HepG2 (cell line): Measurements from ENCODE around the gene CSNK1A1. TPM values are rescaled to one million over a fixed set of nuclear protein-coding genes. Genes with fewer than 3 reads are reported as not detected.

Experiments used
- ATAC-seq: fragments of 200-7000 bp; cut with Tn5 transposase; 3 replicates; pipeline ENCODE4 v1.9.1; 2020; ENCODE audit warnings: mild to moderate bottlenecking, moderate library complexity
- BruUV-seq: library from RNA; stranded (reverse); fragments of 400-500 nt; replicated peaks from 2 replicates; lab custom pipeline; 2021; lab: Mats Ljungman, UMichigan
- CTCF ChIA-PET: fragments of 300-600 bp; formaldehyde crosslinking; extraction: SDS; loops from one replicate; lab custom pipeline; 2021; ENCODE audit warnings: low total read pairs, inconsistent platforms, low intra/inter-chr PET ratio; lab: Yijun Ruan, JAX
- POLR2A ChIA-PET: fragments of 350-600 bp; sonication (Branson Sonifier 250); formaldehyde crosslinking; loops from one replicate; lab custom pipeline; 2020; ENCODE audit warnings: antibody characterized with exemption, inconsistent platforms; lab: Yijun Ruan, JAX
- DNase-seq: peaks from one replicate; pipeline ENCODE4 v3.0.0-alpha.2; 2015; ENCODE audit warnings: low spot score
- FAIRE-seq: peaks from 3 replicates; lab custom pipeline; 2011; peaks lifted over from hg19 to GRCh38; lab: Jason Lieb, UNC
- H2AFZ ChIP-seq: one replicate; pipeline ENCODE4 v1.6.1; 2011; ENCODE audit warnings: low read length, inconsistent platforms
- H3K27ac ChIP-seq: fragments of 300-600 bp; 3 replicates; pipeline ENCODE4 v1.8.0; 2011; ENCODE audit warnings: mixed run types, mild to moderate bottlenecking, mixed read lengths, low read length, inconsistent platforms; ENCODE audit not compliant: insufficient read depth; ENCODE audit errors: extremely low read length
- H3K27me3 ChIP-seq, 2 experiments: fragments of 200-600 bp in 1 of 2; 2 replicates in 1 of 2; 3 replicates in 1 of 2; pipeline versions ENCODE4 v1.6.0 to v1.8.0; 2011; ENCODE audit warnings: low read length in 2 of 2, mild to moderate bottlenecking in 2 of 2, moderate library complexity in 2 of 2, inconsistent platforms in 1 of 2; ENCODE audit not compliant: insufficient read depth in 2 of 2, control insufficient read depth in 1 of 2
- H3K36me3 ChIP-seq, 2 experiments: fragments of 200-600 bp in 1 of 2; replicated peaks in 1 of 2; 2 replicates in 1 of 2; 3 replicates in 1 of 2; pipeline versions ENCODE4 v1.5.1 to v1.8.0; 2011; ENCODE audit warnings: low read length in 2 of 2, inconsistent platforms in 1 of 2; ENCODE audit not compliant: insufficient read depth in 2 of 2, control insufficient read depth in 1 of 2
- H3K4me1 ChIP-seq: 2 replicates; pipeline ENCODE4 v1.5.1; 2012; ENCODE audit warnings: low read length, inconsistent platforms; ENCODE audit not compliant: insufficient read depth
- H3K4me2 ChIP-seq: 2 replicates; pipeline ENCODE4 v1.6.0; 2011; ENCODE audit warnings: low read depth, low read length, inconsistent platforms
- H3K4me3 ChIP-seq, 3 experiments: fragments of 200-600 bp in 1 of 3; sonication (generic), shearing (Covaris generic) in 1 of 3; replicated peaks in 1 of 3; 2 replicates each; pipeline ENCODE4 v1.5.1; 2011 to 2016; ENCODE audit warnings: low read length in 3 of 3, inconsistent platforms in 2 of 3, low read depth in 2 of 3, mild to moderate bottlenecking in 2 of 3, control low read depth in 1 of 3, mixed read lengths in 1 of 3; ENCODE audit not compliant: insufficient read depth in 1 of 3
- H3K79me2 ChIP-seq: one replicate; pipeline ENCODE4 v1.6.1; 2011; ENCODE audit warnings: low read length, inconsistent platforms; ENCODE audit not compliant: insufficient read depth
- H3K9ac ChIP-seq: 2 replicates; pipeline ENCODE4 v1.6.0; 2011; ENCODE audit warnings: mild to moderate bottlenecking, low read depth, low read length, inconsistent platforms; ENCODE audit not compliant: insufficient read depth
- H3K9me3 ChIP-seq: 2 replicates; pipeline ENCODE4 v1.5.1; 2012; ENCODE audit warnings: mild to moderate bottlenecking, low read length
- H4K20me1 ChIP-seq: 2 replicates; pipeline ENCODE4 v1.6.0; 2011; ENCODE audit warnings: inconsistent platforms, mild to moderate bottlenecking, low read length, moderate library complexity; ENCODE audit not compliant: insufficient read depth
- CEBPZ ChIP-seq: IDR thresholded peaks from 2 replicates; pipeline ENCODE4 v1.6.1; 2012; ENCODE audit warnings: low read length, improper control_type of control experiment
- DMTF1 ChIP-seq: sonication (generic); formaldehyde crosslinking; IDR thresholded peaks from 2 replicates; pipeline ENCODE4 v1.4.0; 2020; ENCODE audit warnings: mild to moderate bottlenecking, missing genetic modification reagents
- DPF2 ChIP-seq: sonication (generic); formaldehyde crosslinking; IDR thresholded peaks from 2 replicates; pipeline ENCODE4 v1.4.0; 2020; ENCODE audit warnings: mild to moderate bottlenecking, low read depth, missing genetic modification reagents, borderline replicate concordance
- MAFF ChIP-seq: IDR thresholded peaks from 2 replicates; pipeline ENCODE4 v1.6.1; 2011; ENCODE audit warnings: low read depth, low read length, improper control_type of control experiment
- MAFK ChIP-seq, 2 experiments: IDR thresholded peaks in 1 of 2; conservative IDR thresholded peaks in 1 of 2; 2 replicates each; pipeline ENCODE4 v1.6.1; 2011; ENCODE audit warnings: improper control_type of control experiment in 2 of 2, low read length in 2 of 2
- NFKBIZ ChIP-seq: IDR thresholded peaks from 2 replicates; pipeline ENCODE4 v1.6.1; 2018; ENCODE audit warnings: missing genetic modification reagents, missing compliant biosample characterization
- PCBP1 ChIP-seq: fragments of 200-400 bp; formaldehyde crosslinking; IDR thresholded peaks from 2 replicates; pipeline ENCODE4 v1.6.1; 2017; ENCODE audit warnings: mild to moderate bottlenecking, low read depth, low read length, borderline replicate concordance
- RBFOX2 ChIP-seq: fragments of 200-400 bp; formaldehyde crosslinking; IDR thresholded peaks from 2 replicates; pipeline ENCODE4 v1.6.1; 2017; ENCODE audit warnings: low read depth, mild to moderate bottlenecking, low read length
- SMC3 ChIP-seq: IDR thresholded peaks from 2 replicates; pipeline ENCODE4 v1.6.1; 2011; ENCODE audit warnings: low read length, improper control_type of control experiment
- ZNF292 ChIP-seq: sonication (generic); formaldehyde crosslinking; IDR thresholded peaks from 2 replicates; pipeline ENCODE4 v1.8.1; 2022; ENCODE audit warnings: mild to moderate bottlenecking, low read depth, missing genetic modification reagents, borderline replicate concordance
- ZNF451 ChIP-seq: sonication (generic); formaldehyde crosslinking; IDR thresholded peaks from 2 replicates; pipeline ENCODE4 v1.5.0; 2020; ENCODE audit warnings: mild to moderate bottlenecking, missing genetic modification reagents
- ZNF530 ChIP-seq: sonication (generic); formaldehyde crosslinking; IDR thresholded peaks from 2 replicates; pipeline ENCODE4 v1.5.0; 2020; ENCODE audit warnings: low read depth, mild to moderate bottlenecking, missing genetic modification reagents
- ZNF556 ChIP-seq: sonication (generic); formaldehyde crosslinking; IDR thresholded peaks from 2 replicates; pipeline ENCODE4 v1.4.0; 2020; ENCODE audit warnings: mild to moderate bottlenecking, missing genetic modification reagents, borderline replicate concordance
- WGBS: methylation state at CpG from one replicate; pipeline ENCODE4 v1.1.6; 2017; ENCODE audit warnings: low lambda C conversion rate; 5-methylcytosine and 5-hydroxymethylcytosine counted together
- in situ Hi-C: cut with HindIII; loops from 2 replicates; pipeline ENCODE4 v1.10.0; 2017; ENCODE audit warnings: low pct_unique_long_range_greater_than_20kb; ENCODE audit not compliant: extremely low pct_ligation_motif_present
- intact Hi-C: fragments of 100-400 bp; cut with micrococcal nuclease; formaldehyde crosslinking; loops from one replicate; pipeline ENCODE4 v1.10.0; 2022; ENCODE audit not compliant: unreplicated experiment
- polyA plus RNA-seq, 8 experiments: library from polyadenylated mRNA; depleted of rRNA in 3 of 8; stranded (reverse) in 7 of 8; unstranded in 1 of 8; fragments of >200 nt; fragmentation: Illumina TruSeq in 4 of 8; extraction: Trizol in 4 of 8; gene quantifications; 2 replicates each; pipeline versions ENCODE4 v1.2.1 to v1.2.3, GENCODE V29; 2011 to 2016; ENCODE audit warnings: low read depth in 4 of 8, missing spikeins in 1 of 8, mixed read lengths in 1 of 8; ENCODE audit not compliant: insufficient read depth in 1 of 8
- total RNA-seq, 5 experiments: library from RNA; depleted of rRNA; stranded (reverse); fragments of >200 nt; fragmentation: Illumina TruSeq; extraction: Trizol; gene quantifications; 2 replicates each; pipeline ENCODE4 v1.2.3, GENCODE V29; 2016; ENCODE audit warnings: low read depth in 1 of 5

The CSNK1A1 gene
- total and polyA plus RNA-seq, 2 of the 13 experiments (the other 11 are each of a cell fraction or from before 2014, with no cell fraction given): 89.0 to 149 TPM

GRCh38 chr5:149504677-149505076 lies 46.6 kb downstream of the CSNK1A1 start:
- no peak overlapping the region for H3K27ac ChIP-seq
- in situ Hi-C loops (no loop called here), intact Hi-C loops (no loop called here)
- no peaks in the 10 kb centered on the region for H3K4me1 ChIP-seq
- H3K79me2 ChIP-seq: no peaks in the 10 kb centered on the region
- ATAC-seq (no peak), FAIRE-seq (no peak)
- H3K36me3 ChIP-seq: peaks cover 10 to 68% of the 10 kb centered on the region in 2 experiments
- no peaks in the 10 kb centered on the region for H4K20me1 ChIP-seq
- CTCF ChIA-PET: no interaction called here
- no peak for TF ChIP-seq CEBPZ
- TF ChIP-seq MAFK (conservative IDR thresholded peaks at IDR 0.05 in 1 of 2, IDR thresholded peaks at IDR 0.05 in 1 of 2; ENCODE audit: low read length in 2 of 2): peak; percentile 51 to 84
- TF ChIP-seq MAFF: peak; percentile 59; the same call in 1 of the 2 replicates
- TF ChIP-seq, all 625 proteins: peak for 2
- no peak overlapping the region for H3K4me2 ChIP-seq
- H3K9ac ChIP-seq: no peak overlapping the region
- POLR2A ChIA-PET: no interaction called here
- WGBS: 90% methylated on average over 2 of the region's 2 CpGs
- H3K9me3 ChIP-seq: no peaks in the 10 kb centered on the region
- H3K27me3 ChIP-seq: no peaks in the 10 kb centered on the region
- DNase-seq: no peak
- no peak overlapping the region for H3K4me3 ChIP-seq
- no TSS peak for BruUV-seq
- H2AFZ ChIP-seq: no peak overlapping the region

GRCh38 chr5:149503006-149503405 lies 48.2 kb downstream of the CSNK1A1 start:
- Histone ChIP-seq H3K4me3 (no peak overlapping the region), H3K79me2 (no peaks in the 10 kb centered on the region), H3K36me3 (peaks cover 10 to 61% of the 10 kb centered on the region in 2 experiments), H3K9me3 (no peaks in the 10 kb centered on the region), H3K27me3 (no peaks in the 10 kb centered on the region), H3K9ac (no peak overlapping the region), H3K27ac (no peak overlapping the region), H3K4me1 (no peaks in the 10 kb centered on the region), H3K4me2 (no peak overlapping the region), H2AFZ (no peak overlapping the region), H4K20me1 (no peaks in the 10 kb centered on the region)
- in situ Hi-C loops: no loop called here
- DNase-seq: no peak
- CTCF ChIA-PET: no interaction called here
- POLR2A ChIA-PET: interaction anchor here (0.6 kb wide), 1 partner anchor 38 kb away, joined by 3 read pairs; no protein-coding TSS in a partner anchor
- no peak for FAIRE-seq
- BruUV-seq: TSS peak; percentile 7
- WGBS: 100% methylated on average over 2 of the region's 2 CpGs
- ATAC-seq: no peak
- intact Hi-C loops: no loop called here
- TF ChIP-seq RBFOX2: no peak
- no peak for TF ChIP-seq DPF2 (CRISPR knock-in tag)
- no peak for TF ChIP-seq NFKBIZ
- no peak for TF ChIP-seq ZNF530 (CRISPR knock-in tag)
- TF ChIP-seq SMC3: no peak
- no peak for TF ChIP-seq DMTF1 (CRISPR knock-in tag)
- TF ChIP-seq ZNF556 (CRISPR knock-in tag): no peak
- no peak for TF ChIP-seq ZNF292 (CRISPR knock-in tag)
- TF ChIP-seq ZNF451 (CRISPR knock-in tag): no peak
- no peak for TF ChIP-seq PCBP1
